Dedifferentiated amniotic fluid mesenchymal stem cell (primary cell): ENCODE data around the gene ATP5F1A.
"Not testable (repeated sequence)": the region's sequence is repeated elsewhere in the genome, so short reads cannot be mapped to it uniquely, and the experiment has no call there.

Experiments
- DNase-seq: peaks from one replicate; pipeline ENCODE4 v3.0.0-alpha.2; 2016; ENCODE audit errors: extremely low spot score

Gene ATP5F1A

DNA sequence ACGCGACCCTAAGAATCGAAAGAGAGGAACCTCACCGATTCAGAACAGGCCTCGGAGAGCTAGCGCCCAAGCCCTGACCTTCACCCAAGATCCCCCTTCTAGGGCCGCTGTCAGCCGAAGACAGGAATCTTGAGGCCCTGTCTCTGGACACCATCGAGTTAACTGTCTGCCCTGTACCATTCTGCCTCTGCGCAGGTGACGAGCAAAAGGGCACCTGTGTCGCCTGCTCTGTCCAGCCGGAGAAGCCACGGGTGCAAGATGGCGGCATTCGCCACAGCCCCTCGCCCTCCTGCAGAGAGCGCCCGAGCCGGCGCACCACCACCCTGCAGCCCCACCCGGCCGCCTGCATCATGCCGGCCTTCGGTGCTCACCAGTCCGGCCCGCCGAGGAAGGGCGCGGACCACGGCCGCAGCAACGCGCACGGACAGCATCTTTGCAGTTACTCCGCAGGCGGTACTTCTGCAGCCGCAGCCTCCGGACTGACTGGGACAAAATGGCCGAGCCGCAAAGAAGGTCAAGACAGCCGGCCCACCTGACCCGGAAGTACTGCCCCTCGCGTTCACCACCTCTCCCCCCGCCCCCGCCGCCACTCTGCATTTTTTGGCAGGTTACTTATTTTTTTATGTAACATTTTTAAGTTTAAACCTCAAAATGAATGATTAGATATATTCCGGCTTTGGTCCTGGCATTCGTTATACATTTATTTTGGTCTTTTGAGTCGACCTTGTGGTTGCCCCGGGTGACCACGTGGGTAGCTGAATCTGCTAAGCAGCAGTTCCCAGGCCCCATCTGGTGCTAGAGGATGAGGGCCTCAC lies at the start of gene ATP5F1A:
ATP5F1A (minus strand) TSS at position 496 of the 815 bp plus-strand sequence; CDS start at position 431, 65 bp downstream.
- peak; percentile 77 for DNase-seq

DNA sequence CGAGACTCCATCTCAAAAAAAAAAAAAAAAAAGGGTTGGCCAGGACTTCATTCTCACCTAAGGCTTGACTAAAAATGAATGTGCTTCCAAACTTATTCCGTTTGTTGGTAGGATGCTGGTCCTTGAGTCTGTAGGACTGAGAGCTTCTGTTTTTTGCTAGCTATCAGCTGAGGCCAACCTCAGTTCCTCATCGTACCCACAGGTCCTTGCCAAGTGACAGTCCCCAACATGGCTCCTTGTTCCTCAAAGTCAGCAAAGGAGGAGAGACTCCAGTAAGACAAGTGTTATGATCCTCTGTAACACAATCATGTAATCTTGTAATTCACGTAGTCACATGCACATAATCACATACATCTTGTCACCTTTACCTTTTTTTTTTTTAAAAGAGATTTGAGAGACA lies 43.1 kb upstream of the ATP5F1A start:
- DNase-seq, result no peak

DNA sequence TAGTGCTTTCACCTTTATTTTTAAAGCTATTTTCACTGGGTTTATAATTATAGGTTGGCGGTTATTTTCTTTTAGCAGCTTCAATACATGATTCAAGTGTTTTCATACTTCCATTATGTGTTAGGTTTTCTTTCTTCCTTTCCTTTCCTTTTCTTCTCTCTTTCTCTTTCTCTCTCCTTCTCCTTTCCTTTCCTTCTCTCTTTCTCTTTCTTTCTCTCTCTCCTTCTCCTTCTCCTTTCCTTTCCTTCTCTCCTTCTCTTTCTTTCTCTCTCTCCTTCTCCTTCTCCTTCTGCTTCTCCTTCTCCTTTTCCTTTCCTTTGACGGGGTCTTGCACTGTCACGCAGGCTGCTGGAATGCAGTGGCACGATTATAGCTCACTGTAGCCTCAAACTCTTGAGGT lies 42.1 kb upstream of the ATP5F1A start:
- no peak for DNase-seq

DNA sequence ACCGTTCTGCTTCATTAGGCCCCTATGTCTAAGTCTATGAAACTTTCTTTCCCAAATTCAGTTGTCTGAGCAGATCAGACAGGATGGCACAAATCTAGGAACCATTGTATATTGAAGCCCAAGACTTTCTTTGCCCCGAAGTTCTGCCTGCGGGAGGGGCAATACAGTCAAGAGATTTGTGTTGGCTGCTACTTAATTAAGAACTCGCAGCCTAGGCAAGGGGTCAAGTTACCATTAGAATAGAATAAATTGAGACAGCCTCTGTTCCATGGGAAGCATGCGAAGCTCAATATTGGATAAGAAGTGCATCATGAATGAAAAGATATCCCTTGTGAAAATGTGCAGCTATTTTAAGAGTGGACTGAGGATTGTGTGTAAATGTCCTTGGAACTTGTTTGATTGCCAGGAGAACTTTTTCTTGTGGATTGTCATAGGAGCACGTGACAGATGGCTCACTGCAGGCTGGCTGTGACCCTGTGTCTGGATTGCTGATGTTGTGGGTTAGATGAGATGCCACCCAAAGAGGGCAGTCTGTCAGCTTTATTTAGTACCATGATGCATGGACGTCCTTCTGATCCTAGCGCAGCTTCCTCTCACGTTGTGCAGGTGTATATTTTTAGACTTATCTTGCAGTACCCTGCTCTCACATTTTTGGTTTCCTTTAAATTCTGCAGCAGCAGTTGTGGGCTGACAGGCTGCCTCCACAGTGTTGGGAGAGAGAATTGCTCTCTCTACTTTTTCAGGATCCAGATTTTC lies 37.0 kb upstream of the ATP5F1A start:
- DNase-seq, result no peak

DNA sequence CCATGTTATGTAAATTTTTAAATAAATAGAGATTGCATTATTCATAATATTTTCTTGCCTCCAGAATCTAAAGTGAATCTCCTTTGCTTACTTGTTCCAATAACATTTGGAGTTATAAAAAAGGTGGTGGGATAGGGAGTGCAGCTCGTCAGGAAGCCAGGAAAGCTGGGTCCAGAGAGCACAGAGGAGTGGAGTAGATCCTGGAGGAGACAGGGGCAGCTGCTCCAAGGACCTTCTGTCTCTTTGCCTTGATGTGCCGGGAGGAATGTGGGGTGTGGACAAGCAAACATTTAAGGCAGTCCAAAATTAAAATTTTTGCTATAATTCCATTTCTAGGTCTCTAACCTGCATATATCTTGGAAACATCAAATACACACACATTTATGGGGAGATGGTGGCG lies 35.4 kb upstream of the ATP5F1A start:
- no peak for DNase-seq

DNA sequence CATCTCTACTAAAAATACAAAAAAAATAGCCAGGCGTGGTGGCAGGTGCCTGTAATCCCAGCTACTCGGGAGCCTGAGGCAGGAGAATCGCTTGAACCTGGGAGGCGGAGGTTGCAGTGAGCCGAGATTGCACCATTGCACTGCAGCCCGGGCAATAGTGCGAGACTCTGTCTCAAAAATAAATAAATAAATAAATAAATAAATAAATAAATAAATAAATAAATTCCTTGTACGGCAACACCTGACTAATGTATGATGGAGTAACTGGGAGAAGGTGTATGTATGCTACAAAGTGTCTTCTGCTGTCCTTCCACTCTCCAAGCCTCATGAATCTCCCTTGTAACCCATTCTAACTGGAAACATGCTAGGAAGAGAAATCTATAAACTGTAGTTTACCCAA lies 32.5 kb upstream of the ATP5F1A start:
- DNase-seq, result not testable (repeated sequence)

DNA sequence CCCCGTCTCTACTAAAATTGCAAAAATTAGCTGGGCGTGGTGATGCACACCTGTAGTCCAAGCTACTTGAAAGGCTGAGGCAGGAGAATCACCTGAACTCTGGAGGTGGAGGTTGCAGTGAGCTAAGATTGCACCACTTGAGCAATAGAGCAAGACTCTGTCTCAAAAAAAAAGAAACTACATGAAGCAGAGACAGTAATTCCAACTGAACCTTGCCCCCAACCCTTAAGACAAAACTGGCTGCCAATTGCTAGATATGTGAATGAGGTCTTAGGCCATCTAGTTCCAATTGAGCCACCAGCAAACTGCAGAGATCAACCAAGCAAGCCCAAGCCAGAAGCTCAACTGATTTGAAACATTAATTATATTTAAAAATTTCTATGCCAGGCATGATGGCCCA lies 32.0 kb upstream of the ATP5F1A start:
- no peak for DNase-seq

DNA sequence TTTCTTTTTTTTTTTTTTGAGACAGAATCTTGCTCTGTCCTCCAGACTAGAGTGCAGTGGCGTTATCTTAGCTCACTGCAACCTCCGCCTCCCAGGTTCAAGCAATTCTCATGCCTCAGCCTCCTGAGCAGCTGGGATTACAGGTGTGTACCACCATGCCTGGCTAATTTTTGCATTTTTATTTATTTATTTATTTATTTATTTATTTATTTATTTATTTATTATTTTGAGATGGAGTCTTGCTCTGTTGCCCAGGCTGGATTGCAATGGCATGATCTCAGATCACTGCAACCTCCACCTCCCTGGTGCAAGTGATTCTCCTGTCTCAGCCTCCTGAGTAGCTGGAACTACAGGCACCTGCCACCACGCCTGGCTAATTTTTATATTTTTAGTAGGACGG lies 28.5 kb upstream of the ATP5F1A start:
- DNase-seq, result not testable (repeated sequence)

DNA sequence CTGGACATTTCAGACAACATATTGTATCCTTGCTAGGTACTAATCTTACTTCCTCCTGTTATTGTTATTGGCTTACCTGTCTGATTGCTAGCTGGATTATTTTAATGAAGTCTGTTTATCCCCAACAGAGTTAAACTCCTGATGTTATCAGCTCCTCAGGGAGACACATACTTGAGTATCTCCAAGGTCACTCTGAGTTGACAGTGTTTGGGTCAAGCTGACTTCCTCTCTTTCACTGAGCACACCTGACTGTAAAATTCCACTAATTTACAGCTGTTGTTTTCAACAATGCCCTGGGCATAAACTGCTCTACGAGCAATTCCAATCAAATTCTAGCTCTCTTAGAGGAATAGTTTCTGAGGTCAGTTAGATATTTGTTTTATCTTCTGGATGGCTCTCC lies 15.7 kb upstream of the ATP5F1A start:
- no peak for DNase-seq

DNA sequence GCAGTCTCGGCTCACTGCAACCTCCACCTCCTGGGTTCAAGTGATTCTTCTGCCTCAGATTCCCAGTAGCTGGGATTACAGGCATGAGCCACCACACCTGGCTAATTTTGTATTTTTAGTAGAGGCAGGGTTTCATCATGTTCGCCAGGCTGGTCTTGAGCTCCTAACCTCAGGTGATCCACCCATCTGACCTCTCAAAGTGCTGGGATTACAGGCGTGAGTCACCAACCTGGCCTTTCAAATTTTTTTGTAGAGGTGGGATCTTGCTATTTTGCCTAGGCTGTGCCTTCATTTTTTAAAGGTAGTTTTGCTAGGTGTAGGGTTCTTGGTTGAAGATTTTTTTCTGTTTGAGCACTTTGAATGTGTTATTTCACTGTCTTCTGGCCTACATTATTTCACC lies 12.3 kb upstream of the ATP5F1A start:
- DNase-seq, result no peak

DNA sequence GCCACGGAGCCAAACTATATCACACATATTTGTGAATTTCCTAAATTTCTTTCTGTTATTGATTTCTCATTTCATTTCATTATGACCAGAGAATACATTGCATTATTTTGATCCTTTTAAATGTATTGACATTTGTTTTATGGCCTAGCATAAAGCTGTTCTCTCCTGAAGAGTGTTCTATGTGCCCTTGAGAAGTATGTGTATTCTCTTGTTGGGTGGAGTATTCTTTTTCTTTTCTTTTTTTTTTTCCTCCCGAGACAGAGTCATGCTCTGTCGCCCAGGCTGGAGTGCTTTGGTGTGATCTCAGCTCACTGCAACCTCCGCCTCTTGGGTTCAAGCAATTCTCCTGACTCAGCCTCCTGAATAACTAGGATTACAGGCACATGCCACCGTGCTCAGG lies 11.3 kb upstream of the ATP5F1A start:
- DNase-seq, result no peak

DNA sequence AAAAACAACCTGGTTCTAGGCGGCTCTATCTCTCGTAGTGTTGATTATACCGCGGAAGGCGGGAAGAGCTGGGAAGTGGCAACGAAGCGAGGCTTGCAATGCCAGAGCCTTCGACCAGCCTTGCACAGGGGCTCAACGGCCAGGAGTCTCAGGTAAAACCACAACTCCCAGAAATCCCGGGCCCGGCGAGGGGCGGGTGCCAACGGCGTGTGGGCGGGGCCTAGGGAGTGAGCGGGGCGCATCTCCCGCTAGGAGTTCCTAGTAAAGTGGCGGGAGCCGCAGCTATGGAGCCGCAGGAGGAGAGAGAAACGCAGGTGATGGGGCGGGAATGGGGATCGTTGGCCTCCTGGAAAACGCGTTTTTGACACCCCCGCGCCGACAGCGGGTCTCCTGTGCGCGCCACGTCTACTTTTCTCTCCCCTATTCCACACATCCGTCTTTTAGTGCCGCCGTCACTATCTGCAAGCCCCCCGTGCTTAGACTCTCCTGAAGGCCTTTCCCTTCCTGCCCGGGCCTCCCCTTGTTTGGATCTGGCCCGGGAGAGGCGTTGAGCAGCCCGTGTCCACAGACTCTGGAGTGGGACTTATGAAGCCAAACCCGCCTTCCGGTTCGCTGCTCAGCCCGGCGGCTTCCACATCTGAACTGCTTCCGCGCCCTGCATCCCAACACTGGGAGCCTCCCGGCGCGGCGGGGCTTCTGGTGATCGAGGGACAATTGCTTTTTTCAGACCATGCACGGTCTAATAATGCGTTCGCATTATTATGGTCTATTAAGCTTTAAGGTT lies 6.2 kb upstream of the ATP5F1A start, which contains the start of gene HAUS1:
HAUS1 (plus strand) TSS at position 258 of the 784 bp plus-strand sequence; CDS start at position 285, 27 bp downstream.
- peak; percentile 56 for DNase-seq

DNA sequence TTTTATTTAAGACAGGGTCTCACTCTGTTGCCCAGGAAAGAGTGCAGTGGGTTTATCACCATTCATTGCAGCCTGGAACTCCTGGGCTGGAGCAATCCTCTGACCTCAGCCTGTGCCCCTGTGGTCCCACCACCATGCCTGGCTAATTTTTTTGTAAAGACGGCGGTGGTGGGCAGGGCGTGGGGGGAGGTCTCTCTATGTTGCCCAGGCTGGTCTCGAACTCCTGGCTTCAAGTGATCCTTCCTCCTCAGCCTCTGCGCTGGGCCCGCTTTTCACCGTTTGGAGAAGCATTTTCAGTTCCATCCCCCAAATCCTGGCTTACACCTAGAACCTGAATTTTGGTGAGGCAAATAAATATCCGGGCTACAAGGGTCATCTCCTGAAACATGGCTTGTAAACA lies 1.4 kb upstream of the ATP5F1A start:
- no peak for DNase-seq

DNA sequence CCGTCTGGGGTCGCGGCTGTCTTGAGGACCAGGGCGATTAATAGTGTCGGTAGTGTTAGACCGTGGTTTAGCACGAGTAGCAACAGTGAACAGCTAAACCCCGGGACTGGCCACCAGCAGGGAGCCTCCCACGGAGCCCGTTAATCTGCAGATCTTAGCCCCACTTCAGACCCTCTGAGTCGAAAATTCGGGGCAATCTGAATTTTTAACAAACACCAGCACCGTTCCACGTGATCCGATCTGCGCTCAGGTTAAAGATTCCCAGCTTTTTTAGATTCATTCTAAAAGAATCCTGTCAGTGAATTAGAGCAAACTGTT lies 479 bp upstream of the ATP5F1A start:
- no peak for DNase-seq

DNA sequence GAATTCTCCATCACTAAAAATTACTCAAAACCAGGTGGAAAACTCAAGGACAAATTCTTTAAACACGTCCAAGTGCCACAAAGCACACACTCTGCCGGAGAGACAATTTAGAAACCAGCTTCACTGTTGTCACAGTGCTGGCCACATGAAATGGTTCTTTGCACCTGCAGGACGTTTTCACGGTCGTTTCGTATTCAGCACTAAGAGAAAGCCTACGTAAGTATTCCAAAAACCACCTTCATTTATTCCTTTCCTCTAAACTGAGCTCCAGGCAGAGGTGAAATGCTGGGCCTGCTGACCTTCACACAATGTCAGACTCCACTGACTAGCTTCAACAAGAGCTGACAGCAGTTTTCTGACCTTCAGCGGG lies 680 bp downstream of the ATP5F1A start:
- no peak for DNase-seq

DNA sequence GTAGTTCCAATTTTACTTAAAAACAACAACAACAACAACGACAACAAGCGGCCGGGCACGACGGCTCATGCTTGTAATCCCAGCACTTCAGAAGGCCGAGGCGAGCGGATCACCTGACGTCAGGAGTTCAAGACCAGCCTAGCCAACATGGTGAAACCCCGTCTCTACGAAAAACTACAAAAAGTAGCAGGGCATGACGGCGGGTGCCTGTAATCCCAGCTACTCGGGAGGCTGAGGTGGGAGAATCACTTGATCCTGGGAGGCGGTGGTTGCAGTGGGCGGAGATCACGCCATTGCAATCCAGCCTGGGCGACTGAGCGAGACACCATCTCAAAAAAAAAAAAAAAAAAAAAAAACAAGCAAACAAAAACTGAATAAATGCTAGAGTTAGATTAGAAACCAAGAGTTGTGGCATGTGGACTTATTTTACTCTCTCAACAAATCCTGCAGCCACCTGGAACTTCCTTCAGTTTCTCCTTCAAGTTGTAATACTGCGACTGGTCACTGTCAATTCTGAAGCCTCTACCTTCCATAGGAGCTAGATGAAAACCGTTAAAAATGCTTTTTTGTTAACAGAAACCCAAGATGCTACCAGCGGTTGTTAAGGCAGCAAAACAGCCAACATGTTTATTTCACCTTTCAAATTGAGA lies 1.3 kb downstream of the ATP5F1A start:
- DNase-seq, result no peak

DNA sequence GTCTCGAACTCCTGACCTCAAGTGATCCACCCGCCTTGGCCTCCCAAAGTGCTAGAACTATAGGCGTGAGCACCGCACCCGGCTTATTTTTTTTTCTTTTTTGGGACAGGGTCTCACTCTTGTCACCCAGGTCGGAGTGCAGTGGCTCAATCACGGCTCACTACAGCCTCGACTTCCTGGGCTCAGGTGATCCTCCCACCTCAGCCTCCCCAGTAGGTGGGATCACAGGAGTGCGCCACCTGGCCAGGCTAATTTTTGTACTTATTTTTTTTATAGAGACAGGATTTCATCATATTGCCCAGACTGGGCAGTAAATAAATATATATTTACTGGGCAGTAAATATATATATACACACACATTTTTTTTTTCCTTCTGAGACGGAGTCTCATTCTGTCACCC lies 2.6 kb downstream of the ATP5F1A start:
- DNase-seq, result no peak

DNA sequence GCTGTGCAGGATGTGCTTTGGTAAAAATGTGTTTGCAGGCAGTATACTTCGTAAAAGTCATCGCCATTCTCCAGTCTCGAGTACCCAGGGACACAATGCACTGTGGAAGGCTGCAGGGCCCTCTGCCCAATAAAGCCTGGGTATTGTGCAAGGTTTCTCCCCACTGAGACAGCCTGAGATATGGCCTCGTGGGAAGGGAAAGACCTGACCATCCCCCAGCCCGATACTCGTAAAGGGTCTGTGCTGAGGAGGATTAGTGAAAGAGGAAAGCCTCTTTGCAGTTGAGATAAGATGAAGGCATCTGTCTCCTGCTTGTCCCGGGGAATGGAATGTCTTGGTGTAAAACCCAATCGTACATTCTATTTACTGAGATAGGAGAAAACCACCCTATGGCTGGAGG lies 9.6 kb downstream of the ATP5F1A start:
- not testable (repeated sequence) for DNase-seq

DNA sequence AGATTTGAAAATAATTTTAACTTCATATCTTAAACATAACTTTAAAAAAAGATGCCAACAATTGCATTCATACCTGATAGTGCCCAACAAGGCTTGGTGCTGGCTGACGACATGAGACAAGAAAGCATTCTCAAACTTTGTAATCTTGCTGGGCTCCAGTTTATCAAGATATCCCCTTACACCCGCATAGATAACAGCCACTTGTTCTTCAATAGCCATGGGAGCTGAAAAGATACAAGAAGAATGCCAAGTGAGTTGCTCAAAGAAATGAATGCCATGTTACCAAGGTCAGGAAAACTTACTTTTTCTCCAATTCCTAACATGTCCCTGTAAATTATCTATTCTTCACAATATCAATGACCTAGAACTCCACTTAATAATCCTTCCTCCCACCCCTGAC lies 13.7 kb downstream of the ATP5F1A start:
- DNase-seq, result no peak

DNA sequence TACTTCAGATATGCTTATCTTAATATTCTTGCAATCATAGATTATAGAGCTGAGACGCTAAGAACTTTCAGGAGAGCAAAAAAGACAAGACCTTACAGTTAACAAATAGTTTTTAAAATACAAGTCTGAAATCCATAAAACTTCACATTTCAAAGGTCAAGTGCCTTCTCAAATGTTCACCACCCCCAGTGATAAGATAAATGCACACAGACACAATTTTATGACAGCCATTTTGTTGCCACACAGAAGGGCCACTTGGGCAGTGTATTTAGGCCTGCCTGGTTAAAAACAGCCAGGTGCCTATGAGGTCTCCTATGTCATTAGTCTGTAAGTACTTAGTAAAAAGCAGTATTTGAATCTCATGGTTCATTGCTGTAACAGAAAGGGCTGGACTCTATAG lies 17.9 kb downstream of the ATP5F1A start:
- DNase-seq, result no peak

DNA sequence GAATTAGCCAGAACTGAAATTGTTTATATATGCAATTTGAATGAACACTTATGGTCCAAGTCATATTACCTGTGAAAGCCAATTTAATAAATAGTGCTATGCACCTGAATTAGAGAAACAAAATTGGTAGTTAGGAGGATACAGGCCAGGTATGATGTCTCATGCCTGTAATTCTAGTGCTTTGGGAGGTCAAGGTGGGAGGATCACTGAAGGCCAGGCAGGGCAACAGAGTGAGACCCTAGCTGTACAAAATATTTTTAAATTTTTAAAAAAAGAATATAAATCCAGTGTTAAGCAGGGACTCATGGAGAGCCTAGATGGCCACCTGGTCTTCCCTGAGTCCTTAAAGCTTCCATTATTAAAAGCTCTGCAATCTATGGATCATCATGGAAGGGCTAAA lies 18.8 kb downstream of the ATP5F1A start:
- DNase-seq, result no peak
